ENCODE measurements around the gene ITGAL. TPM values are rescaled to one million over a fixed set of nuclear protein-coding genes. Genes with fewer than 3 reads are reported as not detected.

The ITGAL gene
- total and polyA plus RNA-seq, 2 of the 13 experiments (the other 11 are each of a cell fraction or from before 2014, with no cell fraction given), result 0.86 to 1.2 TPM

GRCh38 chr16:30482366-30482765 is 9.8 kb downstream of the ITGAL start:
- no peak overlapping the region for H3K9ac ChIP-seq (ENCODE audit: insufficient read depth, low read depth, low read length)
- 69% methylated on average over 3 of the region's 3 CpGs for WGBS (ENCODE audit: low lambda C conversion rate)
- H3K4me3 ChIP-seq (replicated peaks in 1 of 3; ENCODE audit: insufficient read depth in 1 of 3, low read depth in 2 of 3, low read length in 3 of 3), result no peak overlapping the region
- intact Hi-C loops (cut with micrococcal nuclease; ENCODE audit: unreplicated experiment) (no loop called here), in situ Hi-C loops (cut with HindIII; ENCODE audit: extremely low pct_ligation_motif_present, low pct_unique_long_range_greater_than_20kb) (no loop called here)
- H3K27ac ChIP-seq (ENCODE audit: extremely low read length, insufficient read depth, low read length), result no peak overlapping the region
- DNase-seq (ENCODE audit: low spot score) (no peak), FAIRE-seq (no peak), ATAC-seq (peak; percentile 55)
- no peaks in the 10 kb centered on the region for H3K9me3 ChIP-seq (ENCODE audit: low read length)
- H3K4me2 ChIP-seq (ENCODE audit: low read depth, low read length), result no peak overlapping the region
- ChIA-PET CTCF (ENCODE audit: low intra/inter-chr PET ratio, low total read pairs) (no interaction called here), POLR2A (no interaction called here)
- H3K27me3 ChIP-seq (ENCODE audit: control insufficient read depth in 1 of 2, insufficient read depth in 2 of 2, low read length in 2 of 2), result peaks cover 0 to 4% of the 10 kb centered on the region in 2 experiments; a peak in 1 of 5 replicates
- H3K79me2 ChIP-seq (ENCODE audit: insufficient read depth, low read length), result no peaks in the 10 kb centered on the region
- TF ChIP-seq RAD21 (CRISPR knock-in tag; IDR thresholded peaks at IDR 0.05) (0 out of 2 replicates have a peak, but pooled peaks have one; percentile 24), REL (CRISPR knock-in tag; conservative IDR thresholded peaks at IDR 0.05) (no peak), LCORL (IDR thresholded peaks at IDR 0.05) (no peak), LCORL (CRISPR knock-in tag; IDR thresholded peaks at IDR 0.05) (no peak), SMC3 (IDR thresholded peaks at IDR 0.05; ENCODE audit: low read length) (peak; percentile 55; the same call in 1 of the 2 replicates), KLF12 (CRISPR knock-in tag; IDR thresholded peaks at IDR 0.05; ENCODE audit: borderline replicate concordance) (peak; percentile 99)
- no TSS peak for BruUV-seq (replicated peaks)
- no peaks in the 10 kb centered on the region for H4K20me1 ChIP-seq (ENCODE audit: insufficient read depth, low read length)
- no peak overlapping the region for H2AFZ ChIP-seq (ENCODE audit: low read length)
- no peaks in the 10 kb centered on the region for H3K36me3 ChIP-seq (replicated peaks in 1 of 2; ENCODE audit: control insufficient read depth in 1 of 2, insufficient read depth in 2 of 2, low read length in 2 of 2)
- H3K4me1 ChIP-seq (ENCODE audit: insufficient read depth, low read length), result peaks cover 22% of the 10 kb centered on the region

- Histone ChIP-seq H3K4me3 (replicated peaks in 1 of 3; ENCODE audit: insufficient read depth in 1 of 3, low read depth in 2 of 3, low read length in 3 of 3) (no peak overlapping the region), H3K4me2 (ENCODE audit: low read depth, low read length) (no peak overlapping the region), H3K79me2 (ENCODE audit: insufficient read depth, low read length) (no peaks in the 10 kb centered on the region), H3K36me3 (replicated peaks in 1 of 2; ENCODE audit: control insufficient read depth in 1 of 2, insufficient read depth in 2 of 2, low read length in 2 of 2) (no peaks in the 10 kb centered on the region), H3K27me3 (ENCODE audit: control insufficient read depth in 1 of 2, insufficient read depth in 2 of 2, low read length in 2 of 2) (0 out of 5 replicates have a peak, but pooled peaks cover 0 to 4% of the 10 kb centered on the region in 2 experiments), H3K9ac (ENCODE audit: insufficient read depth, low read depth, low read length) (no peak overlapping the region), H3K27ac (ENCODE audit: extremely low read length, insufficient read depth, low read length) (no peak overlapping the region), H3K4me1 (ENCODE audit: insufficient read depth, low read length) (peaks cover 42% of the 10 kb centered on the region), H3K9me3 (ENCODE audit: low read length) (no peaks in the 10 kb centered on the region), H2AFZ (ENCODE audit: low read length) (no peak overlapping the region), H4K20me1 (ENCODE audit: insufficient read depth, low read length) (no peaks in the 10 kb centered on the region)
- ATAC-seq (no peak), DNase-seq (ENCODE audit: low spot score) (no peak), FAIRE-seq (no peak)
- TF ChIP-seq ZNF556 (CRISPR knock-in tag; IDR thresholded peaks at IDR 0.05; ENCODE audit: borderline replicate concordance) (no peak), HNRNPK (IDR thresholded peaks at IDR 0.05; ENCODE audit: low read depth, low read length, poor library complexity, severe bottlenecking) (peak; percentile 60), BRCA1 (CRISPR knock-in tag; IDR thresholded peaks at IDR 0.05) (no peak), PCBP2 (optimal IDR thresholded peaks at IDR 0.05; ENCODE audit: low read depth, low read length, poor library complexity, severe bottlenecking) (peak; percentile 61)
- ChIA-PET POLR2A (no interaction called here), CTCF (ENCODE audit: low intra/inter-chr PET ratio, low total read pairs) (no interaction called here)
- intact Hi-C loops (cut with micrococcal nuclease; ENCODE audit: unreplicated experiment) (no loop called here), in situ Hi-C loops (cut with HindIII; ENCODE audit: extremely low pct_ligation_motif_present, low pct_unique_long_range_greater_than_20kb) (no loop called here)
- BruUV-seq (replicated peaks), result no TSS peak
Observed at GRCh38 chr16:30484887-30485286, 12.3 kb downstream of the ITGAL start.
